Measurements from ENCODE around the gene DCK. TPM values are rescaled to one million over a fixed set of nuclear protein-coding genes. Genes with fewer than 3 reads are reported as not detected.
A peak's percentile ranks its signal among the peaks of the same experiment; 100 is the strongest.

Gene DCK
- polyA plus RNA-seq, 3 donors: 13.3 to 56.6 (median 47.3) TPM

DNA sequence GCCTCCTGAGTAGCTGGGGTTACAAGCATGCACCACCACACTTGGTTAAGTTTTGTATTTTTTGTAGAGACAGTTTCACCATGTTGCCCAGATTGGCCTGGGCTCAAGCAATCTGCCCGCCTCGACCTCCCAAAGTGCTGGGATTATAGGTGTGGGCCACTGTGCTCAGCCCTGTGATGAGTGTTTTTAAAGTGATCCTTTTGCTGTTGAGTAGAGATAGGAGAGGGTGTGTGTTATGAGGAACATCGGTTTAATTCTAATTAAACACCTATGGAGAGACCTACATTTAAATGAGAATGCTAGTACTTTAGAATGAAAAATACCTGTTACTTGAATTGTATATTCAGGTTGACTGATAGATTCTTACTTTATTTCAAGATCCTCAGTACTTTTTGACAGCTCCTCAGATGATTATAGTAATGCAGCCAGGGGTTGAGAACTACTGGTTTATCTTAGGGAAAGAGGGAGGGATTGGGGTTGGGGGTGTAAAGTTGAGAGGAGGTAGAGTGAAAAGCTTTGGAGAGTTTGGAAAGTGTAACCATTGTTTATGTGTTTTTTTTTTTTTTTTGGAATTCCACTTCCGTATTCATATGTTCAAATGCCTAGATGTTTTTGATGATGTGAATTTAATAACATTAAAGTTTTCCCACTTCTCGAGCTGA, 36.8 kb upstream of the DCK start:
- WGBS (ENCODE audit: insufficient coverage): 100% methylated on average over 2 of the region's 5 CpGs
- H3K9me3 Mint-ChIP-seq: peaks cover 0 to 2% (median 0%) of the 10 kb centered on the region in 7 donors

DNA sequence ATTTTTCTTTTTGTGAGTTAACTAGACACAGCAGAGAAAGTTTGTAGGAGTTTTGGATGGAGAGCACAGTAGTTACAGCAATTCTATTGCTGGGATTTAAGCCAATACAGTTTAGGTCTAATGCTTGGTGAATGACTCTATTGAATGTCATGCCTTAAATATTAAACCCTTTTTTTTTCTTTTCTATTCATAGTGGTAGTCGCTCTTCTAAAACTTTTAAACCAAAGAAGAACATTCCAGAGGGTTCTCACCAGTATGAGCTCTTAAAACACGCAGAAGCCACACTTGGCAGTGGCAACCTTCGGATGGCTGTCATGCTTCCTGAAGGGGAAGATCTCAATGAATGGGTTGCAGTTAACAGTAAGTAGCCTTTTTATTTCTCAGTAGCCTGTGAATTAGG, 34.8 kb upstream of the DCK start:
- H3K4me3 ChIP-seq (replicated peaks in 1 of 3; ENCODE audit: low read depth in 2 of 3, low read length in 3 of 3): no peak overlapping the region
- Mint-ChIP-seq H3K27me3 (ENCODE audit: low read depth in 3 of 3) (peaks cover 0 to 2% (median 0%) of the 10 kb centered on the region in 3 donors), H3K4me3 (no peak overlapping the region), H3K4me1 (peaks cover 31% of the 10 kb centered on the region), H3K9me3 (peaks cover 0 to under 1% (median 0%) of the 10 kb centered on the region in 7 donors), H3K36me3 (peaks cover 23 to 41% of the 10 kb centered on the region in 2 donors), H3K27ac (peak overlapping the region in 1 of 7 donors; percentile 20)
- 100% methylated on average over 1 of the region's 3 CpGs for WGBS (ENCODE audit: insufficient coverage)
- peaks cover 15 to 19% of the 10 kb centered on the region in 2 donors for H3K4me1 ChIP-seq (ENCODE audit: control insufficient read depth in 1 of 2, insufficient read depth in 2 of 2, low read length in 2 of 2)
- H3K27me3 ChIP-seq (ENCODE audit: control insufficient read depth in 2 of 2, insufficient read depth in 2 of 2, low read length in 2 of 2): no peaks in the 10 kb centered on the region
- H3K27ac ChIP-seq (ENCODE audit: low read depth in 1 of 2, low read length in 2 of 2): no peak overlapping the region
- no peak overlapping the region for H3K9ac ChIP-seq (ENCODE audit: insufficient read depth, low read length, poor library complexity, severe bottlenecking)
- DNase-seq: no peak
- peaks cover 19 to 44% of the 10 kb centered on the region in 2 donors for H3K36me3 ChIP-seq (replicated peaks in 1 of 2; ENCODE audit: control insufficient read depth in 1 of 2, insufficient read depth in 2 of 2, low read length in 2 of 2)
- no peak overlapping the region for H2AFZ ChIP-seq (ENCODE audit: insufficient read depth, low read depth, low read length, poor library complexity, severe bottlenecking)
- H3K9me3 ChIP-seq (replicated peaks in 1 of 2; ENCODE audit: control insufficient read depth in 1 of 2, insufficient read depth in 1 of 2, low read length in 2 of 2): no peaks in the 10 kb centered on the region
- H3K79me2 ChIP-seq (ENCODE audit: insufficient read depth, low read length): peaks cover 49% of the 10 kb centered on the region
- H4K20me1 ChIP-seq (ENCODE audit: insufficient read depth, low read length): no peaks in the 10 kb centered on the region
- intact Hi-C loops (cut with micrococcal nuclease): no loop called here
- no peak overlapping the region for H3K4me2 ChIP-seq (replicated peaks; ENCODE audit: extremely low read depth, low read length, poor library complexity, severe bottlenecking)
- TF ChIP-seq, protein P1, sequence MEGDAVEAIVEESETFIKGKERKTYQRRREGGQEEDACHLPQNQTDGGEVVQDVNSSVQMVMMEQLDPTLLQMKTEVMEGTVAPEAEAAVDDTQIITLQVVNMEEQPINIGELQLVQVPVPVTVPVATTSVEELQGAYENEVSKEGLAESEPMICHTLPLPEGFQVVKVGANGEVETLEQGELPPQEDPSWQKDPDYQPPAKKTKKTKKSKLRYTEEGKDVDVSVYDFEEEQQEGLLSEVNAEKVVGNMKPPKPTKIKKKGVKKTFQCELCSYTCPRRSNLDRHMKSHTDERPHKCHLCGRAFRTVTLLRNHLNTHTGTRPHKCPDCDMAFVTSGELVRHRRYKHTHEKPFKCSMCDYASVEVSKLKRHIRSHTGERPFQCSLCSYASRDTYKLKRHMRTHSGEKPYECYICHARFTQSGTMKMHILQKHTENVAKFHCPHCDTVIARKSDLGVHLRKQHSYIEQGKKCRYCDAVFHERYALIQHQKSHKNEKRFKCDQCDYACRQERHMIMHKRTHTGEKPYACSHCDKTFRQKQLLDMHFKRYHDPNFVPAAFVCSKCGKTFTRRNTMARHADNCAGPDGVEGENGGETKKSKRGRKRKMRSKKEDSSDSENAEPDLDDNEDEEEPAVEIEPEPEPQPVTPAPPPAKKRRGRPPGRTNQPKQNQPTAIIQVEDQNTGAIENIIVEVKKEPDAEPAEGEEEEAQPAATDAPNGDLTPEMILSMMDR (IDR thresholded peaks at IDR 0.05): no peak

More for the DNA sequence above, 36.8 kb upstream of the DCK start:
- Histone ChIP-seq H3K9me3 (replicated peaks in 1 of 2; ENCODE audit: control insufficient read depth in 1 of 2, insufficient read depth in 1 of 2, low read length in 2 of 2) (no peaks in the 10 kb centered on the region), H3K4me1 (ENCODE audit: control insufficient read depth in 1 of 2, insufficient read depth in 2 of 2, low read length in 2 of 2) (peaks cover 29 to 34% of the 10 kb centered on the region in 2 donors), H3K27me3 (ENCODE audit: control insufficient read depth in 2 of 2, insufficient read depth in 2 of 2, low read length in 2 of 2) (no peaks in the 10 kb centered on the region), H3K27ac (ENCODE audit: low read depth in 1 of 2, low read length in 2 of 2) (no peak overlapping the region), H3K79me2 (ENCODE audit: insufficient read depth, low read length) (peaks cover 68% of the 10 kb centered on the region), H3K36me3 (replicated peaks in 1 of 2; ENCODE audit: control insufficient read depth in 1 of 2, insufficient read depth in 2 of 2, low read length in 2 of 2) (peaks cover 19 to 24% of the 10 kb centered on the region in 2 donors), H4K20me1 (ENCODE audit: insufficient read depth, low read length) (no peaks in the 10 kb centered on the region), H3K4me2 (replicated peaks; ENCODE audit: extremely low read depth, low read length, poor library complexity, severe bottlenecking) (no peak overlapping the region), H3K9ac (ENCODE audit: insufficient read depth, low read length, poor library complexity, severe bottlenecking) (no peak overlapping the region), H3K4me3 (replicated peaks in 1 of 3; ENCODE audit: low read depth in 2 of 3, low read length in 3 of 3) (no peak overlapping the region), H2AFZ (ENCODE audit: insufficient read depth, low read depth, low read length, poor library complexity, severe bottlenecking) (no peak overlapping the region)
- no peak for DNase-seq
- Mint-ChIP-seq H3K36me3 (peaks cover 12 to 25% of the 10 kb centered on the region in 2 donors), H3K27ac (peak overlapping the region in 2 of 7 donors; percentile 17 to 41), H3K27me3 (ENCODE audit: low read depth in 3 of 3) (peaks cover 0 to 2% (median 0%) of the 10 kb centered on the region in 3 donors), H3K4me3 (no peak overlapping the region), H3K4me1 (peaks cover 43% of the 10 kb centered on the region)
- TF ChIP-seq, protein P1 (IDR thresholded peaks at IDR 0.05): no peak
- intact Hi-C loops (cut with micrococcal nuclease): no loop called here
